Stimulated activated CD8-positive, alpha-beta memory T cell treated with anti-CD3 and anti-CD28 coated beads, Interleukin-7, amount 100 ng/mL, for 48 hours (primary cell): Measurements from ENCODE around the gene HNRNPAB.

Source experiments
- DNase-seq, 2 donors: peaks; one replicate each; pipeline ENCODE4 v3.0.0-alpha.2; 2020; ENCODE audit warnings: low read depth in 1 of 2; ENCODE audit errors: extremely low read depth in 1 of 2

The HNRNPAB gene

DNA sequence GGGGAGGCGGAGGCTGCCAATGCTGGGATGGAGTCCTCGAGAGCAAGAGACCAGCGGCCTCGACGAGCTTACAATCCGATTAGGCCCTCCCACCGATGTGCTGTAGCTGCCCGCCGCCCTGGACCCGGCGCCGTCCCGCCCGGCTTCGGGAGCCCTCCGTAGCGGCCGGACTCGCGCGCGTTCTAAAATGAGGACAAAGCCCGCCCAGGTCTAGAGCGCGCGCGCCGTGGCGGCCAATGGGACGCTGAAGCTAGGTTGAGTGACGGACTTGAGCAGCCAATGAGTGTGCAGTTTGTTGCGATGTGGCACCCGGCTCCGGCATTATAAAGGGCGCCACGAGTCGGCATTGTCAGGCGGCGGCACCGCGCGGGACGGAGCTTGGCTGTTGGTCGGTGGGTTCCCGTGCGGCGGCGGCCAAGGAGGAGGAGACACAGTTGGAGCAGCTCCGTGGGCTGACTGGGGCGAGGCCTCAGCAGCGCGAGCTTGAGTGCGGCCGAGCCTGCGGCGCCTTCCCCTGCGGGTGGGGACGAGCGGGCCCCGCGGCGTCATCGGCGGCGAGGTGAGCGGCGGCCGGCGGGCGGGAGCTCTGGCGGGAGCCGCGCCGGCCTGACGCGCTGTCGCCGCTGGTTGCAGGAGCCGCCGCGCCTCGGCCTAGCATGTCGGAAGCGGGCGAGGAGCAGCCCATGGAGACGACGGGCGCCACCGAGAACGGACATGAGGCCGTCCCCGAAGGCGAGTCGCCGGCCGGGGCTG is at the start of gene HNRNPAB:
Gene HNRNPAB (plus strand): TSS at position 352 of the 753 bp plus-strand sequence. CDS start 305 bp downstream, at position 657.
- peak; percentile 89 to 90 for DNase-seq

- no peak for DNase-seq
Observed at GRCh38 chr5:178155065-178155464, 49.3 kb upstream of the HNRNPAB start.

DNA sequence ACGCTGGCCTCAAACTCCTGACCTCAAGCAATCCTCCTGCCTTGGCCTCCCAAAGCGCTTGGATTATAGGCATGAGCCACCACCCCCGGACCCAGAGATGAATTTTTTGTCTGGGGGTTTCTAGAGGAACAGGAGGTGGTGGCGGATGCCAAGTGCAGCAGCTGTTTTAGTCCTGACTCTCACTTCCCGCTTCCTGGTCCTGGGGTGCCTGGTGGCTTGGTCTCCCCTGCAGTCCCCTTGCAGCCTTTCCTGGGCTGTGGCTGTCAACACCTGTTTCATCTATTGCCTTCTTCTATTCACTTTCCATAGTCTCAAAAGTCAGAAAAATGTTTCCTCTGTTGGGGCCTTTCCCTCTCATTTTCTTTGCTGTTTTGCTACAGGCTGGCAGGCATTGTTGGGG is 44.2 kb upstream of the HNRNPAB start:
- DNase-seq, result no peak

DNA sequence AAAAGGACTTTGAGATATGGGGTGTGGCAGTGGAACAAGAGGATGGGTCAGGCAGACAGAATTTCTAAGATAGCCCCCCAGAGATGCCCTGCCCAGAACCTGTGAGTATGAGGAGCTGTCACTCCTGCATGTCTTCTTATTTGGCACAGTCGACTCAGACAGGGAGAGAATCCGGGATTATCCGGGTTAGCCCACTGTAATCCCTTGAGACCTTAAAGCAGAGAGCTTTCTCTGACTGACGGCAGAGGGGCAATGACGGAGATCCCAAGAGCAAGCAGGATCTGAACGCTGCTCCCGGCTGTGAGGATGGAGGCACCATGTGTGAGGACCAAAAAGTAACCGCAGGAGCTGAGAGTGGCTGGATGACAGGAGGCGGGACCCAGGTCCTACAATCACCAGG is 41.9 kb upstream of the HNRNPAB start:
- no peak for DNase-seq

DNA sequence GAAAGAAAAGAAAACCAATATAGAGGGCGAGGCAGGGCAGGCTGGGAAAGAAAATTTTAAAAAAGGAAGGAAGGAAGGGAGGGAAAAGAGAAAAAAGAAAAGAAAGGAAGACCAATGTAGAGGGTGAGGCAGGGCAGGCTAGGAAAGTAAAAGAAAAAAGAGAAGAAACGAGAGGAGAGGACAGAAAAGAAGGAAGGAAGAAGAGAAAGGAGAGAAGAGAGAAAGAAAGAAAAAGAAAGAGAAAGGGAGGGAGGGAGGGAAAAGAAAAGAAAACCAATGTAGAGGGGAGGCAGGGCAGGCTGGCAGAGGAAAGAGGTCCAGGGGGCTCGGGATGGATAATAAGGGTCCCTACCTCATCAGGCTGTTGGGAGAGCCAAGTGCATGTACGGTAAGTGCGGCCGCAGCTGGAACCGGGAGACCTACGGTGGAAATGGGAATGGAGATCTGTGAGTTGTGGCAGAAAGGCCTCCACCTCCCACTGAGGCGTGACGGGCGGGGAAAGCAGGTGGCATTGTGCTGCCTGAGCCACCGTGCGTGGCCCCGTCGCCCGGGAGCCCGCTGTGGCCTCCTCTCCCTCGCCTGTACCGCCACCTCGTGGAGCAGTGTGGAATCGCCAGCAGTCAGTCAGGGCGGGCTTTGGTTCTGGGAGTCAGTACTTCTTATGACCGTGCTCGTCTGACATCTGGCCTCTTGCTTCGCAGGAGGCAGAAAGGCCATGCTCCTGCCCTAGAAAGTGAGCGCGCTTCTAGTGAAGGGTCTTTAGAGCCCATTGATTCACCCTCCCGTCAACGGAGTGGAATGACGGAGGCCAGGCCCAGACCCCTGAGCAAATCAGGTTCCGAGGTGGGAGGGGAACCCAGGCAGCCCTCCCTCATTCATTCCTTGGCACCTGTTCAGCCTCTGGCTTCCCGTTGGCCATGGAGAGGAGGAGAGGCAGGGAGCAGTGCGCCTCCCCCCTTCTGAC is 40.3 kb upstream of the HNRNPAB start:
- peak; percentile 76 to 79 for DNase-seq

GRCh38 chr5:178165581-178165980 is 38.8 kb upstream of the HNRNPAB start:
- DNase-seq, result no peak

GRCh38 chr5:178170455-178170854 is 33.9 kb upstream of the HNRNPAB start:
- no peak for DNase-seq

GRCh38 chr5:178174456-178174855 is 29.9 kb upstream of the HNRNPAB start:
- DNase-seq, result no peak

DNA sequence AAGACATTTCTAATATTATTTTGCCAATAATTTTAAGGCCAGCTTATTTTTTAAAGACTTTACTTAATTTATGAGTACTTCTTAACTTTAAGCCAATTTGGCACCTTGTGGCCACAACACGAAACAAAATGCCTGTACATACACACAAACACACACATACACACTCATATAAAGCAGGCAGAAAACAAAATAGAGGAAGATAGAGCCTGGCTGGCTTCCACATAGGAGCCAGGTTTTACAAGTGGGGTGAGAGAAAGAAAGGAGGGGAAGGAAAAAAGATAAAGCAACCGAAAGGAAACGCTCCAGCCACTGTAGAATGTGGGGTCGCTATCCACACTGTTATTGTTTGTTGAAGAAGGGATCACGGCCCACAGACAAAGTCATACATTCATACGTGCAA is 27.5 kb upstream of the HNRNPAB start:
- DNase-seq, result no peak

DNA sequence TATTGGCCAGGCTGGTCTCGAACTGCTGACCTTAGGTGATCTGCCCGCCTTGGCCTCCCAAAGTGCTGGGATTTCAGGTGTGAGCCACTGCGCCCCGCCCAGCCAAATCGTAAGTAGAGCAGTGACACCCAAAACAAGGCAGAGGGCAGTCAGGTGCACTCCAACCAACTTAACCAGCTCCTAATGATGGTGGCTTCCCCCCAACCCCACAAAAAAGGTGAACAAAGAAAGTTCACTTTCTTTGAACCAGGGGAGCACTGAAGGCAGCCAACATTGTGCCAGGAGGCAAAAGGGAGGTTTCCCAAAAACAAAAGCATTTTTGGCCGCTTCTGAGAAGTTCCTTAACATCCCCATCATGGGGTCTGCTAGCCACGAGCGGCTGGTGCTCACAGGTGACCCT is 26.8 kb upstream of the HNRNPAB start:
- no peak for DNase-seq

GRCh38 chr5:178180141-178180863 is 24.0 kb upstream of the HNRNPAB start:
- no peak for DNase-seq

DNA sequence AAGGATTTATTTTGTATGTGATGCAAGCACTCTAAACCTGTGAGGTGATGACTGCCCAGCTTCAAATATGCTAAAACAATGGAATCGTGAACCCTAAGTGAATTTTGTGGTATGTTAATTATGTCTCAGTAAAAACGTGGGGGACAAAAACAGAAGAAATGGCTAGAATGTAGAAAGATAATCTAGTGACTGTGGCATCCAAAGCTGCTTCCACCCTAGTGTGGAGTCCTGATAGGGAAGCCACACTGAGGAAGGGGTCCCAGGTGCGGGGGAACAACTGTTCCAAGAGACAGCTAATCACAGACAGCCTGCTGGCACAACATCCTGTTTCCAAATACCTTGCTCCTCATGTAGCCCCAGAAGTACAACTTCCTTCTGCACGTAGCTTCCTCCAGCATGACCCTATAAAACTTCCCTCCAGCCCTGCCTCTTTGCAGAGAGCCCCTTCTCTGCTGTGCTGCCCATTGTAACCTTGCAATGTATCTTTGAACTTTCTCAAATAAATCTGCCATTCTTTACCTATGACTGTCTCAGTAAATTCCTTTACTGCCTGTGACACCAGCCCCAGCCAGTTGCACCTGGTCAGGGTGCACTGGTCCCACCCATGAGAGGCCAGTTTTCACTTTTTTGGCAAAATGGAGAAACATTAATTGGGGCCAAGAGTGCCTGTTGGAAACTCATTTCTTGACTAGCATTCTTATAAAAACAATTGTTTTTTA is 22.0 kb upstream of the HNRNPAB start:
- no peak for DNase-seq

GRCh38 chr5:178186427-178186826 is 17.9 kb upstream of the HNRNPAB start:
- no peak for DNase-seq

DNA sequence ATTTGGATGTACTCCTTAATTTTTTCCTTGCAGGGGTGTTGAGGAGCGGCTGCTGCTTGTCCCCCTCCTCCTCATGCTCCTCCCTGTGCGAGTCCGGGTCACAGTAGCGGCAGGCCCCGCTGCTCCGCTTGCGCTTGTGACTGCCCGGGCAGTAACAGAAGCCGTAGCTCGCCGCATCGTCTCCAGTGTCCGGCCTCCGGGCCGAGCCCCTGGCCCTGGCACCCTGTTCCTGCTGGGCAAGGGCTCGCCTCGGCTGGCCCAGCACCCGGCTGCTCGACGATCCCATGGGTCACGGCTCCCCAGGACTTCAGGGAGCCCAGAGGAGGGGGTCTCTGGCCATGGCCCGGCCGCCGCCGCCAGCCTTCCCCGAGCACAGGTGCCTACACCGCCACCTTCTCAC is 17.3 kb upstream of the HNRNPAB start, which contains the start of gene GMCL2:
Gene GMCL2 (minus strand): TSS at position 358 of the 400 bp plus-strand sequence. CDS start 72 bp downstream, at position 286.
- DNase-seq, result no peak

- no peak for DNase-seq
Observed at GRCh38 chr5:178189433-178189832, 14.9 kb upstream of the HNRNPAB start.

DNA sequence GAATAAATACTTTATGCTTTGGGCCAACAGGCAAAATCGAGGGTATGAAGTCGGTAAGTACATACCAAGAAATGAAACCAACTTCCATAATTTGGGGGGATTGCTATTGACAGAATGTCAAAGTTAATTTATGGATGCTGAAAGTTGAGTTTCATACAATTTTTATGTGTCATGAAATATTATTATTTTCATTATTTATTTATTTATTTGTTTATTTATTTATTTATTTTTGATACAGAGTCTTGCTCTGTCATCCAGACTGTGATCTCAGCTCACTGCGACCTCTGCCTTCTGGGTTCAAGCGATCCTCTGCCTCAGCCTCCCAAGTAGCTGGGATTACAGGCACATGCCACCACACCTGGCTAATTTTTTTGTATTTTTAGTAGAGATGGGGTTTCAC is 12.7 kb upstream of the HNRNPAB start:
- no peak for DNase-seq

- DNase-seq, result no peak
Observed at GRCh38 chr5:178192244-178192643, 12.1 kb upstream of the HNRNPAB start.

DNA sequence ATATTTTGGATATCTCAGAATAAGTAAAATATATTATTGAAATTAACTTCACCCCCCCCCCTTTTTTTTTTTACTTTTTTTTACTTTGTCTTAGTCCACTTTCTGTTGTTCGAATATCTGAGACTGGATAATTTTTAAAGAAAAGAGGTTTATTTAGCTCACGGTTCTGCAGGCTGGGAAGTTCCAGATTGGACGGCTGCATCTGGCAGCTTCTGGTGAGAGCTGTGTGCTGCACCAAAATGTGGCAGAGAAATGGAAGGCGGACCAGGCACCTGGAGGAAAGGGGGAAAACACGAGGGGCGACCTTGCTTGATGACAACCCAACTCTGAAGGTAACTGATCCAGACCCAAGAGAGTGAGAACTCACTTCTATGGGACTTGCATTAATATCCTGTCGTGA is 11.5 kb upstream of the HNRNPAB start:
- DNase-seq, result no peak

DNA sequence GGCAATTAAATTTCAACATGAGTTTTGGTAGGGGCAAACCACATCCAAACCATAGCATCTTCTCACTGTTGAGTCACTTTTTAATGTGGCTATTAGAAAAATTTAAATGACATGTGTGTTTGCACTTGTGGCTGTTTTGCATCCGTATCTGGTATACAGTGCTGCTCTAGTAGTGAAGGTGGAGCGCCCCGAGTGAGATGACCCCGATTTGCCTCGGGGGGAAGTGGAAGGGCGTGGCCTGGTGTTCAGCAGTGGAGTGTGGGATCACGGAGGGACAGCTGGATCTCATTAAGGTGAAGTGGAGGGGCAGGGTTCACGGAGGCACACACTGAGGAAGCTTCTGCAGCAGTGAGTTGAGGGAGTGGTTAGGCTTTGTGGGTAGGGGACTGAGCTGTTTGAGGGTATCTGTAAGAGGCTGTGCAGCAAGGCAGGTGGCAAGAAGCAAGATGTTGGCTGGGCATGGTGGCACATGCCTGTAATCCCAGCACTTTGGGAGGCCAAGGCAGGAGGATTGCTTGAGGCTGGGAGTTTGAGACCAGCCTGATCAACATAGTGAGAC is 11.0 kb upstream of the HNRNPAB start:
- DNase-seq, result no peak

- no peak for DNase-seq
Observed at GRCh38 chr5:178194026-178194425, 10.3 kb upstream of the HNRNPAB start.
